Left lung (tissue), 10 donors: ENCODE measurements around the gene MTCH2. TPM values are rescaled to one million over a fixed set of nuclear protein-coding genes. Genes with fewer than 3 reads are reported as not detected.
"Not testable (repeated sequence)": the region's sequence is repeated elsewhere in the genome, so short reads cannot be mapped to it uniquely, and the experiment has no call there.

Source experiments
- ATAC-seq: fragments of 200-7000 bp; cut with Tn5 transposase; one replicate; pipeline ENCODE4 v1.9.1; 2020; ENCODE audit warnings: moderate library complexity
- DNase-seq, 4 donors: peaks; one replicate each; pipeline ENCODE4 v3.0.0-alpha.2; 2013 to 2020
- H3K27ac ChIP-seq, 2 donors: fragments of 200-600 bp; sonication (generic) in 1 of 2; one replicate each; pipeline versions ENCODE4 v1.5.0 to v1.8.0; 2020 to 2021
- H3K27me3 ChIP-seq, 2 donors: fragments of 200-600 bp; sonication (generic) in 1 of 2; one replicate each; pipeline versions ENCODE4 v1.5.0 to v1.8.0; 2020 to 2021
- H3K36me3 ChIP-seq, 2 donors: fragments of 200-600 bp; sonication (generic) in 1 of 2; one replicate each; pipeline versions ENCODE4 v1.5.0 to v1.8.0; 2020 to 2021
- H3K4me1 ChIP-seq, 2 donors: fragments of 200-600 bp; one replicate each; pipeline ENCODE4 v1.8.0; 2021
- H3K4me3 ChIP-seq, 2 donors: fragments of 200-600 bp; sonication (generic) in 1 of 2; one replicate each; pipeline versions ENCODE4 v1.5.0 to v1.8.0; 2020 to 2021; ENCODE audit warnings: mild to moderate bottlenecking in 1 of 2
- H3K9me3 ChIP-seq, 2 donors: fragments of 200-600 bp; sonication (generic) in 1 of 2; one replicate each; pipeline versions ENCODE4 v1.5.0 to v1.8.0; 2020 to 2021
- CTCF ChIP-seq, 2 donors: fragments of 200-600 bp; sonication (generic) in 1 of 2; IDR thresholded peaks; one replicate each; pipeline versions ENCODE4 v1.5.0 to v1.8.0; 2021; ENCODE audit warnings: antibody characterized with exemption in 2 of 2
- intact Hi-C, 2 donors: fragments of 100-400 bp; cut with DNase I; formaldehyde crosslinking; loops; one replicate each; pipeline versions ENCODE4 v1.11.2 to v1.14.2; 2022
- polyA plus RNA-seq, 6 donors: library from polyadenylated mRNA; unstranded; fragments of 120-200 nt; gene quantifications; one replicate each; pipeline ENCODE4 v1.2.1, GENCODE V29; 2013; ENCODE audit not compliant: insufficient read length in 6 of 6
- total RNA-seq, 2 donors: library from RNA; stranded (reverse); fragmentation: NEBNext Ultra II Directional; extraction: Animal tissue kit (Norgen Biotek cat#: 25700); gene quantifications; one replicate each; pipeline ENCODE4 v1.2.1, GENCODE V29; 2021
- donor health status: DM: no; HTN: yes; CAD: no.
- donor health status: DM: no; HTN: no; CAD: no.

MTCH2 gene
- total and polyA plus RNA-seq, 8 donors, result 53.7 to 116 (median 65.6) TPM

- TF ChIP-seq CTCF (IDR thresholded peaks at IDR 0.05), result no peak
- Histone ChIP-seq H3K27me3 (no peaks in the 10 kb centered on the region), H3K9me3 (no peaks in the 10 kb centered on the region), H3K4me1 (no peaks in the 10 kb centered on the region), H3K4me3 (no peak overlapping the region), H3K36me3 (no peaks in the 10 kb centered on the region), H3K27ac (no peak overlapping the region)
- no peak for ATAC-seq
- DNase-seq, result no peak
- intact Hi-C loops, result no loop called here
Observed at GRCh38 chr11:47688991-47689390, 46.6 kb upstream of the MTCH2 start.

GRCh38 chr11:47688111-47688510 lies 45.8 kb upstream of the MTCH2 start:
- no peak for DNase-seq
- Histone ChIP-seq H3K9me3 (no peaks in the 10 kb centered on the region), H3K27me3 (no peaks in the 10 kb centered on the region), H3K4me3 (no peak overlapping the region), H3K27ac (no peak overlapping the region), H3K4me1 (no peaks in the 10 kb centered on the region), H3K36me3 (no peaks in the 10 kb centered on the region)
- TF ChIP-seq CTCF (IDR thresholded peaks at IDR 0.05), result no peak
- intact Hi-C loops, result no loop called here
- no peak for ATAC-seq

- DNase-seq, H3K27ac ChIP-seq, H3K36me3 ChIP-seq, ATAC-seq, H3K27me3 ChIP-seq, H3K4me3 ChIP-seq, intact Hi-C loops, H3K4me1 ChIP-seq, H3K9me3 ChIP-seq: not testable (repeated sequence)
Observed at GRCh38 chr11:47686704-47687103, 44.3 kb upstream of the MTCH2 start.

GRCh38 chr11:47686151-47686550 lies 43.8 kb upstream of the MTCH2 start:
- Histone ChIP-seq H3K27me3 (no peaks in the 10 kb centered on the region), H3K4me1 (no peaks in the 10 kb centered on the region), H3K36me3 (no peaks in the 10 kb centered on the region), H3K9me3 (no peaks in the 10 kb centered on the region), H3K4me3 (no peak overlapping the region), H3K27ac (no peak overlapping the region)
- DNase-seq (no peak), ATAC-seq (no peak)
- TF ChIP-seq CTCF (IDR thresholded peaks at IDR 0.05), result no peak
- intact Hi-C loops, result no loop called here

GRCh38 chr11:47675851-47676250 lies 33.5 kb upstream of the MTCH2 start:
- intact Hi-C loops, result no loop called here
- TF ChIP-seq CTCF (IDR thresholded peaks at IDR 0.05), result no peak

GRCh38 chr11:47672283-47672730 lies 29.9 kb upstream of the MTCH2 start:
- no peaks in the 10 kb centered on the region for H3K9me3 ChIP-seq
- ATAC-seq (no peak), DNase-seq (no peak)
- no peaks in the 10 kb centered on the region for H3K36me3 ChIP-seq
- no peaks in the 10 kb centered on the region for H3K4me1 ChIP-seq
- H3K4me3 ChIP-seq, result no peak overlapping the region
- intact Hi-C loops, result no loop called here
- no peaks in the 10 kb centered on the region for H3K27me3 ChIP-seq
- TF ChIP-seq CTCF (IDR thresholded peaks at IDR 0.05), result no peak
- H3K27ac ChIP-seq, result no peak overlapping the region

More at GRCh38 chr11:47675851-47676250, 33.5 kb upstream of the MTCH2 start:
- no peaks in the 10 kb centered on the region for H3K36me3 ChIP-seq
- no peak overlapping the region for H3K27ac ChIP-seq
- DNase-seq (no peak), ATAC-seq (no peak)
- H3K27me3 ChIP-seq, result no peaks in the 10 kb centered on the region
- H3K9me3 ChIP-seq, result no peaks in the 10 kb centered on the region
- no peak overlapping the region for H3K4me3 ChIP-seq
- H3K4me1 ChIP-seq, result no peaks in the 10 kb centered on the region
